ENCODE data around the gene SMIM1. TPM values are rescaled to one million over a fixed set of nuclear protein-coding genes. Genes with fewer than 3 reads are reported as not detected.

Gene SMIM1
- total and polyA plus RNA-seq, 9 of the 15 experiments (the other 6 are each of a cell fraction or from before 2014, with no cell fraction given) = 2.3 to 125 (median 24.3) TPM

DNA sequence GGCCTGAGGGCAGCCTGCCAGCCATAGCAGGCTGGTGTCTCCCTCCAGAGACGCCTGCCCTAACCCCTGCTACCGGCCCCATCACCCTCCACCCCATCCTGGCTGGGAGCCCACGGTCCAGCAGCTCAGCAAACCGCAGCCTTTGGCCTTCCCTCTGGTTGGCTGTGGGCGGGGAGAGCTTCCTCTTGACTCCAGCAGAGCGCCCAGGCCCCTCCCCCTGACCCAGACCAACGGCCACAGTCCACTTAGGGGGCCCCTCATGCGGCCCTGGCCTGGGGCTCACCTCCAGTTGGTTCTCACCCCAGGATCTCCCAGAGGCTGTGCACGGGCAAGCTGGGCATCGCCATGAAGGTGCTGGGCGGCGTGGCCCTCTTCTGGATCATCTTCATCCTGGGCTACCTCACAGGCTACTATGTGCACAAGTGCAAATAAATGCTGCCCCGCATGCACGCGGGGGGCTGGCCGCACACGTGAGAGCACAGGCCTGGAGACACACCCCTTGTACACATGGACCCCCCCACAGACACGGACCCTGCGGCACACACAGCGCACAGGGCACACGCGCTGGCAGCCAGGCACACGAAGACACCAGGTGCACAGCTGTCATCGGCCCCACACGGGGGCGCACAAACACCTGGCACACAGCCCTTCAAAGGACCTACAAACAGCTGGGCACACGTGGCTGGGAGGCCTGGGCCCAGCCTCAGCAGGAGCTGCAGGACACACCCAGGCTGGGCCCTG lies 3.1 kb downstream of the SMIM1 start (continued):
- TF ChIP-seq, protein P1, sequence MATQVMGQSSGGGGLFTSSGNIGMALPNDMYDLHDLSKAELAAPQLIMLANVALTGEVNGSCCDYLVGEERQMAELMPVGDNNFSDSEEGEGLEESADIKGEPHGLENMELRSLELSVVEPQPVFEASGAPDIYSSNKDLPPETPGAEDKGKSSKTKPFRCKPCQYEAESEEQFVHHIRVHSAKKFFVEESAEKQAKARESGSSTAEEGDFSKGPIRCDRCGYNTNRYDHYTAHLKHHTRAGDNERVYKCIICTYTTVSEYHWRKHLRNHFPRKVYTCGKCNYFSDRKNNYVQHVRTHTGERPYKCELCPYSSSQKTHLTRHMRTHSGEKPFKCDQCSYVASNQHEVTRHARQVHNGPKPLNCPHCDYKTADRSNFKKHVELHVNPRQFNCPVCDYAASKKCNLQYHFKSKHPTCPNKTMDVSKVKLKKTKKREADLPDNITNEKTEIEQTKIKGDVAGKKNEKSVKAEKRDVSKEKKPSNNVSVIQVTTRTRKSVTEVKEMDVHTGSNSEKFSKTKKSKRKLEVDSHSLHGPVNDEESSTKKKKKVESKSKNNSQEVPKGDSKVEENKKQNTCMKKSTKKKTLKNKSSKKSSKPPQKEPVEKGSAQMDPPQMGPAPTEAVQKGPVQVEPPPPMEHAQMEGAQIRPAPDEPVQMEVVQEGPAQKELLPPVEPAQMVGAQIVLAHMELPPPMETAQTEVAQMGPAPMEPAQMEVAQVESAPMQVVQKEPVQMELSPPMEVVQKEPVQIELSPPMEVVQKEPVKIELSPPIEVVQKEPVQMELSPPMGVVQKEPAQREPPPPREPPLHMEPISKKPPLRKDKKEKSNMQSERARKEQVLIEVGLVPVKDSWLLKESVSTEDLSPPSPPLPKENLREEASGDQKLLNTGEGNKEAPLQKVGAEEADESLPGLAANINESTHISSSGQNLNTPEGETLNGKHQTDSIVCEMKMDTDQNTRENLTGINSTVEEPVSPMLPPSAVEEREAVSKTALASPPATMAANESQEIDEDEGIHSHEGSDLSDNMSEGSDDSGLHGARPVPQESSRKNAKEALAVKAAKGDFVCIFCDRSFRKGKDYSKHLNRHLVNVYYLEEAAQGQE (IDR thresholded peaks at IDR 0.05; ENCODE audit: borderline replicate concordance) = peak; percentile 59
- TF ChIP-seq, protein P1 (CRISPR knock-in tag; IDR thresholded peaks at IDR 0.05; ENCODE audit: low read depth) = no peak
- TF ChIP-seq ZNF507 (tag; conservative IDR thresholded peaks at IDR 0.05) (no peak), KLF13 (tag; IDR thresholded peaks at IDR 0.05; ENCODE audit: borderline replicate concordance, low read depth) (peak; percentile 85), BACH1 (tag; IDR thresholded peaks at IDR 0.05) (no peak), CHD7 (IDR thresholded peaks at IDR 0.05; ENCODE audit: low read depth, low read length) (no peak), SREBF2 (CRISPR knock-in tag; IDR thresholded peaks at IDR 0.05) (no peak), ZNF584 (CRISPR knock-in tag; IDR thresholded peaks at IDR 0.05; ENCODE audit: low read depth) (no peak)
